NCI-H2227 treated with DMSO at 0.1 percent for 48 hours (cell line): ENCODE results near the gene DLX6.
"Not testable (repeated sequence)": the region's sequence is repeated elsewhere in the genome, so short reads cannot be mapped to it uniquely, and the experiment has no call there.

Source experiments
- DNase-seq: peaks from one replicate; lab custom pipeline; 2025; lab: John Stamatoyannopoulos, UW

The DLX6 gene

GRCh38 chr7:97024209-97025129 is 19.1 kb downstream of the DLX6 start, which contains the start of gene DLX5:
TSS of gene DLX5 (minus strand) at chr7:97024831. CDS start at chr7:97024623, 208 bp downstream.
- DNase-seq = peak; percentile 64

- no peak for DNase-seq
These were observed 19.8 kb downstream of the DLX6 start for GRCh38 chr7:97025130-97025499.

- no peak for DNase-seq
These were observed 20.8 kb downstream of the DLX6 start for GRCh38 chr7:97025983-97026714.

GRCh38 chr7:97026715-97027426 is 21.5 kb downstream of the DLX6 start:
- no peak for DNase-seq

GRCh38 chr7:97027427-97028234 is 22.3 kb downstream of the DLX6 start:
- peak; percentile 74 for DNase-seq

- not testable (repeated sequence) for DNase-seq
These were observed 29.0 kb downstream of the DLX6 start for GRCh38 chr7:97034213-97034852.

GRCh38 chr7:97039374-97040065 is 34.2 kb downstream of the DLX6 start:
- DNase-seq = no peak

GRCh38 chr7:97043281-97043680 is 37.9 kb downstream of the DLX6 start:
- DNase-seq = no peak
